Endodermal cell (in vitro differentiated cells): ENCODE measurements around the gene TOR1A. TPM values are rescaled to one million over a fixed set of nuclear protein-coding genes. Genes with fewer than 3 reads are reported as not detected.

Experiments used
- DNase-seq: peaks from one replicate; pipeline ENCODE4 v3.0.0-alpha.2; 2017
- H3K27ac ChIP-seq: 2 replicates; pipeline ENCODE4 v1.5.1; 2013; ENCODE audit warnings: mild to moderate bottlenecking, low read depth, low read length, moderate library complexity
- H3K27me3 ChIP-seq: 2 replicates; pipeline ENCODE4 v1.6.1; 2013; ENCODE audit warnings: mild to moderate bottlenecking, low read length, moderate library complexity; ENCODE audit not compliant: insufficient read depth, control insufficient read depth, poor library complexity, severe bottlenecking
- H3K36me3 ChIP-seq: 2 replicates; pipeline ENCODE4 v1.7.0; 2013; ENCODE audit warnings: mild to moderate bottlenecking, low read length, moderate library complexity; ENCODE audit not compliant: control insufficient read depth, insufficient read depth
- H3K4me1 ChIP-seq: one replicate; pipeline ENCODE4 v1.7.0; 2013; ENCODE audit warnings: low read length; ENCODE audit not compliant: control insufficient read depth, insufficient read depth
- H3K4me3 ChIP-seq: 2 replicates; pipeline ENCODE4 v1.5.1; 2013; ENCODE audit warnings: mild to moderate bottlenecking, low read length, moderate library complexity
- H3K9ac ChIP-seq: 2 replicates; pipeline ENCODE4 v1.6.1; 2013; ENCODE audit warnings: mild to moderate bottlenecking, low read length, moderate library complexity; ENCODE audit not compliant: poor library complexity, severe bottlenecking; ENCODE audit errors: extremely low read depth
- H3K9me3 ChIP-seq: 2 replicates; pipeline ENCODE4 v1.6.1; 2013; ENCODE audit warnings: mild to moderate bottlenecking, low read length, moderate library complexity; ENCODE audit not compliant: control insufficient read depth
- H3K27ac Mint-ChIP-seq: 2 replicates; pipeline ENCODE4 v1.8.0; 2020; ENCODE audit warnings: mixed read lengths
- H3K27me3 Mint-ChIP-seq: 2 replicates; pipeline ENCODE4 v1.8.0; 2021; ENCODE audit warnings: mild to moderate bottlenecking, mixed read lengths; ENCODE audit not compliant: insufficient read depth
- H3K36me3 Mint-ChIP-seq: 2 replicates; pipeline ENCODE4 v1.8.0; 2020; ENCODE audit warnings: low read depth, mixed read lengths
- H3K4me1 Mint-ChIP-seq: 2 replicates; pipeline ENCODE4 v1.8.0; 2020; ENCODE audit warnings: mixed read lengths
- H3K4me3 Mint-ChIP-seq: 2 replicates; pipeline ENCODE4 v1.8.0; 2020; ENCODE audit warnings: mild to moderate bottlenecking, moderate library complexity, mixed read lengths
- H3K9me3 Mint-ChIP-seq: 2 replicates; pipeline ENCODE4 v1.8.0; 2020; ENCODE audit warnings: mild to moderate bottlenecking, mixed read lengths
- WGBS, 2 experiments: methylation state at CpG; one replicate each; pipeline versions ENCODE4 v1.1.5 to v1.1.7; 2013; ENCODE audit warnings: missing lambda C conversion rate in 2 of 2, mixed read lengths in 1 of 2; ENCODE audit not compliant: insufficient coverage in 1 of 2, insufficient read length in 1 of 2; 5-methylcytosine and 5-hydroxymethylcytosine counted together
- total RNA-seq, 2 donors: library from RNA; stranded (reverse); fragmentation: NEBNext Ultra II Directional in 1 of 2; extraction: Animal tissue kit (Norgen Biotek cat#: 25700) in 1 of 2; gene quantifications; 2 replicates in 1 of 2; 3 replicates in 1 of 2; pipeline ENCODE4 v1.2.1, GENCODE V29; 2021
- TF ChIP-seq, protein P1 (sequence below): fragments of 200-600 bp; sonication (generic); conservative IDR thresholded peaks from 2 replicates; pipeline ENCODE4 v1.5.0; 2021; ENCODE audit warnings: antibody characterized with exemption, mild to moderate bottlenecking

TOR1A gene
- total RNA-seq, 2 donors from 2014 or later, result 48.4 to 49.9 TPM

DNA sequence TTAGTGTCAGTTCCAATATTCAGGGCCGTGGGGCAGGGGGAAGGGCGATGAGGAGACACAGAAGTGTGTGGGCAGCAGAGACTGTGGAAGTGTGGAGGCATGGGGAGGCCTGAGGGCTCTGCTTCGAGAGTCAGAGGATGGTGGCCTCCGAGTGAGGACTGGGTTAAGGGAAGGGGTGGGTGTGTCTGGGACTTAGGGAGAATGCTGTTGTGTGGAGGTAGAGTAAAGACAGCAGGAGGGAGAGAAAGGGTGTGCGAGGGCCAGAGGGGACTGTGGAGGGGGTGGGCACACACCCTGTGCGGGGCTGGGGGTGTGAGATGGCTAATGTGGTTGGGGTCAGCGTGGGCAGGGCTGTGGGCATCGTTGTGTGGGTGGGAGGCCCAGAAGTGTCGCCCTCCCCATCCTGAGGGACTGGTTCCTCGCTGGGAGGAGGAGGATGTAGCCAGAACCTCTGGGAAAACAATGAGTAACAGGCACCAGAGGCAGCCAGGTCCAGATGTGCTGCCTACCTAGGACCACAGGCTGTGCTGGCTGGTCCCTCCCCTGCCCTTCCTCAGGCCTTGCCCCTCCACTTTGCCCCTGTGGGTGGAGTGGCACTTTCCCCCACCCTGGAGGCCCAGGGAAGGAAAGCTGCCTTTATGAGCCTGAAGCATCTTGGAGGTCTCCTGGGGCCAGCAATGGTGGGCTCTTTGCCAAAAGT lies 15.5 kb upstream of the TOR1A start:
- H3K36me3 ChIP-seq, result peaks cover 6% of the 10 kb centered on the region
- H3K27ac Mint-ChIP-seq, result no peak overlapping the region
- H3K9me3 Mint-ChIP-seq, result no peaks in the 10 kb centered on the region
- no peaks in the 10 kb centered on the region for H3K27me3 ChIP-seq
- H3K4me1 ChIP-seq, result no peaks in the 10 kb centered on the region
- no peak for DNase-seq
- no peak overlapping the region for H3K27ac ChIP-seq
- 76 to 82% methylated on average over 2 to 10 of the region's 10 CpGs for WGBS, 2 experiments
- no peak overlapping the region for H3K9ac ChIP-seq
- H3K4me3 ChIP-seq, result no peak overlapping the region
- H3K36me3 Mint-ChIP-seq, result peaks cover 7% of the 10 kb centered on the region
- TF ChIP-seq, protein P1, sequence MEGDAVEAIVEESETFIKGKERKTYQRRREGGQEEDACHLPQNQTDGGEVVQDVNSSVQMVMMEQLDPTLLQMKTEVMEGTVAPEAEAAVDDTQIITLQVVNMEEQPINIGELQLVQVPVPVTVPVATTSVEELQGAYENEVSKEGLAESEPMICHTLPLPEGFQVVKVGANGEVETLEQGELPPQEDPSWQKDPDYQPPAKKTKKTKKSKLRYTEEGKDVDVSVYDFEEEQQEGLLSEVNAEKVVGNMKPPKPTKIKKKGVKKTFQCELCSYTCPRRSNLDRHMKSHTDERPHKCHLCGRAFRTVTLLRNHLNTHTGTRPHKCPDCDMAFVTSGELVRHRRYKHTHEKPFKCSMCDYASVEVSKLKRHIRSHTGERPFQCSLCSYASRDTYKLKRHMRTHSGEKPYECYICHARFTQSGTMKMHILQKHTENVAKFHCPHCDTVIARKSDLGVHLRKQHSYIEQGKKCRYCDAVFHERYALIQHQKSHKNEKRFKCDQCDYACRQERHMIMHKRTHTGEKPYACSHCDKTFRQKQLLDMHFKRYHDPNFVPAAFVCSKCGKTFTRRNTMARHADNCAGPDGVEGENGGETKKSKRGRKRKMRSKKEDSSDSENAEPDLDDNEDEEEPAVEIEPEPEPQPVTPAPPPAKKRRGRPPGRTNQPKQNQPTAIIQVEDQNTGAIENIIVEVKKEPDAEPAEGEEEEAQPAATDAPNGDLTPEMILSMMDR, result no peak
- no peak overlapping the region for H3K4me3 Mint-ChIP-seq
- H3K27me3 Mint-ChIP-seq, result peaks cover 1% of the 10 kb centered on the region
- H3K4me1 Mint-ChIP-seq, result peaks cover 22% of the 10 kb centered on the region
- no peaks in the 10 kb centered on the region for H3K9me3 ChIP-seq

DNA sequence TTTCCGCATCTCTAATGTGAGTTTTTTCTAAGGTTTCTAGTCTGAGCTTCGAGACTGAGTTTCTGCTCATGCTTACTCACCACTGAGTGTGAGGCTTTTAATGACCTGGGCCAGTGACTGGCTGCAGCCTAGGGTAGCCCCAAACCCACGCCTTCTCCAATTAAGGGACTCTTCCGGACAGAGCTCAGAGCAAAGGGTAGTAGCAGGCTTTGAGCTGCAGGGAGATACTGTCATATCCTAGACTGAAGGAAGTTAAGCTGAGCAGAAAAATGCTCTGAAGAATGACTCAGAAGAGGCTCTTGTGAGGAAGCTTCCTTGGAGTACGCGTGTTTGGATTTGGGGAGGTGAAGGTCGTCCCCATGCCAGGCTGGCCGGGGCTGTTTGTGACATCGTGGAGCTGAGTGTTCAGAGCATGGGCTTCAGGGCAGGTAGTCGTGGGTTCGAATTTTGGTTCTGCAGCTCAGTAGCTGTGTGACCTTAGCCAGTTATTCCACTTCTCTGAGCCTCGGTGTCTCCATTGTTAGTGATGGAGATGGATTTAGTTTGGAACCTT lies 14.8 kb upstream of the TOR1A start:
- Mint-ChIP-seq H3K9me3 (no peaks in the 10 kb centered on the region), H3K27ac (no peak overlapping the region), H3K4me1 (peaks cover 27% of the 10 kb centered on the region), H3K4me3 (no peak overlapping the region), H3K36me3 (peaks cover 7% of the 10 kb centered on the region), H3K27me3 (peaks cover 1% of the 10 kb centered on the region)
- Histone ChIP-seq H3K4me3 (no peak overlapping the region), H3K9ac (no peak overlapping the region), H3K27ac (no peak overlapping the region), H3K27me3 (no peaks in the 10 kb centered on the region), H3K4me1 (no peaks in the 10 kb centered on the region), H3K9me3 (no peaks in the 10 kb centered on the region), H3K36me3 (peaks cover 6% of the 10 kb centered on the region)
- no peak for DNase-seq
- 87 to 89% methylated on average over 8 to 12 of the region's 12 CpGs for WGBS, 2 experiments
- TF ChIP-seq, protein P1, result no peak

DNA sequence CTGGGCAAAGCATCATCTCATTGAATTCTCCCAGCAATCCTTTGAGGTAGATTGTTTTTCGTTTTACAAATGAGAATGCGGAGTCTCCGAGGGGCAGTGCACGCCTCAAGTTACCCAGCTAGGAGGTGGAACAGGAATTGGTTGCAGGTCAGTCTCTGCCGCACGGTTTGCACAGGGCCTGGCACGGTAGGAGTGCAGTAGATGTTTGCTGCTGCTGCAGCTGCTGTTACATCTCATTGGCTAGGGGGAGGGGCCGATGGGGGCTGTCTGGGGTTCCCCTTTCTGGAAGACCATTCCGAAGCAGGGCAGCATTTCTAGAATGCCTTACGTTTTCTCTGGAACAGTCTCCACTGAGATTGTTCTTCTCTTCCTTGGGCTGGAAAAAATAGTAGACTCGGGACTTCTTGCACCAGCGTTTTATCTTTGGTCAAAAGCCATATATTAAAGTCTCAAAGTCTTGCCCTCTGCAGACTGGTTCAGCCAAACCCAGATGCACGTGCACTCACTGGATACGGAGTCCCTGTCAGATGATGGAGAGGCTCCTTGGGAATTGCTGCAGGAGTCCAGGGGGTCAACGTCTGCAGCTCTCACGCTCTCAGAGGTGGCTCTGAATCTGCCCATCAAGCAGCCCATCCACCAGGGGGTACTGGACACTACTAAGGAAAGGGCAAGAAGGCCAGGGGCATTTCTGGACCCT lies 12.5 kb upstream of the TOR1A start:
- Histone ChIP-seq H3K9me3 (no peaks in the 10 kb centered on the region), H3K9ac (peak overlapping the region; percentile 75), H3K36me3 (peaks cover 22% of the 10 kb centered on the region), H3K27me3 (no peaks in the 10 kb centered on the region), H3K27ac (no peak overlapping the region), H3K4me1 (no peaks in the 10 kb centered on the region), H3K4me3 (peak overlapping the region; percentile 92)
- peak overlapping the region; percentile 92 for H3K4me3 Mint-ChIP-seq
- 69 to 71% methylated on average over 16 of the region's 16 CpGs for WGBS, 2 experiments
- TF ChIP-seq, protein P1, result no peak
- H3K9me3 Mint-ChIP-seq, result no peaks in the 10 kb centered on the region
- no peak for DNase-seq
- peaks cover 26% of the 10 kb centered on the region for H3K4me1 Mint-ChIP-seq
- peaks cover 1% of the 10 kb centered on the region for H3K27me3 Mint-ChIP-seq
- peaks cover 17% of the 10 kb centered on the region for H3K36me3 Mint-ChIP-seq
- H3K27ac Mint-ChIP-seq, result peak overlapping the region; percentile 92
